GM23338 (cell line): ENCODE results near the gene AXIN1.

Experiments used
- CREB1 ChIP-seq: fragments of 250-450 bp; sonication (Bioruptor Pico); IDR thresholded peaks from 2 replicates; pipeline ENCODE4 v1.5.0; 2020; ENCODE audit warnings: low read depth, mild to moderate bottlenecking, moderate library complexity
- EZH2 ChIP-seq: fragments of 200-600 bp; sonication (generic); IDR thresholded peaks from one replicate; pipeline ENCODE4 v1.8.0; 2017; ENCODE audit warnings: antibody characterized with exemption, mild to moderate bottlenecking, low read depth; ENCODE audit not compliant: unreplicated experiment
- TF ChIP-seq, protein P1 (sequence below), 2 experiments: fragments of 200-600 bp in 1 of 2; sonication (generic) in 1 of 2; conservative IDR thresholded peaks; 2 replicates each; pipeline versions ENCODE4 v1.5.1 to v1.6.1; 2016 to 2017; ENCODE audit warnings: antibody characterized with exemption in 2 of 2, low read depth in 2 of 2, mild to moderate bottlenecking in 2 of 2, moderate library complexity in 1 of 2

- TF ChIP-seq, protein P1, sequence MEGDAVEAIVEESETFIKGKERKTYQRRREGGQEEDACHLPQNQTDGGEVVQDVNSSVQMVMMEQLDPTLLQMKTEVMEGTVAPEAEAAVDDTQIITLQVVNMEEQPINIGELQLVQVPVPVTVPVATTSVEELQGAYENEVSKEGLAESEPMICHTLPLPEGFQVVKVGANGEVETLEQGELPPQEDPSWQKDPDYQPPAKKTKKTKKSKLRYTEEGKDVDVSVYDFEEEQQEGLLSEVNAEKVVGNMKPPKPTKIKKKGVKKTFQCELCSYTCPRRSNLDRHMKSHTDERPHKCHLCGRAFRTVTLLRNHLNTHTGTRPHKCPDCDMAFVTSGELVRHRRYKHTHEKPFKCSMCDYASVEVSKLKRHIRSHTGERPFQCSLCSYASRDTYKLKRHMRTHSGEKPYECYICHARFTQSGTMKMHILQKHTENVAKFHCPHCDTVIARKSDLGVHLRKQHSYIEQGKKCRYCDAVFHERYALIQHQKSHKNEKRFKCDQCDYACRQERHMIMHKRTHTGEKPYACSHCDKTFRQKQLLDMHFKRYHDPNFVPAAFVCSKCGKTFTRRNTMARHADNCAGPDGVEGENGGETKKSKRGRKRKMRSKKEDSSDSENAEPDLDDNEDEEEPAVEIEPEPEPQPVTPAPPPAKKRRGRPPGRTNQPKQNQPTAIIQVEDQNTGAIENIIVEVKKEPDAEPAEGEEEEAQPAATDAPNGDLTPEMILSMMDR (conservative IDR thresholded peaks at IDR 0.05; ENCODE audit: low read depth in 2 of 2): no peak
- no peak for TF ChIP-seq EZH2
- no peak for TF ChIP-seq CREB1
Measured at GRCh38 chr16:263182-263774, 89.2 kb downstream of the AXIN1 start.
